ES-I3 (cell line): Measurements from ENCODE around the gene ITGA3.
"Not testable (repeated sequence)": the region's sequence is repeated elsewhere in the genome, so short reads cannot be mapped to it uniquely, and the experiment has no call there.

Experiments used
- H3K36me3 ChIP-seq: 2 replicates; pipeline ENCODE4 v1.6.1; 2013; ENCODE audit warnings: mild to moderate bottlenecking, low read length, control low read depth, moderate library complexity; ENCODE audit not compliant: insufficient read depth
- H3K4me1 ChIP-seq: 2 replicates; pipeline ENCODE4 v1.6.1; 2013; ENCODE audit warnings: mild to moderate bottlenecking, control low read depth, low read length; ENCODE audit not compliant: insufficient read depth
- H3K9ac ChIP-seq: 2 replicates; pipeline ENCODE4 v1.6.1; 2013; ENCODE audit warnings: low read depth, mild to moderate bottlenecking, low read length, moderate library complexity
- H3K9me3 ChIP-seq: 2 replicates; pipeline ENCODE4 v1.6.1; 2013; ENCODE audit warnings: mild to moderate bottlenecking, low read length, moderate library complexity; ENCODE audit not compliant: control insufficient read depth, insufficient read depth

Gene ITGA3

DNA sequence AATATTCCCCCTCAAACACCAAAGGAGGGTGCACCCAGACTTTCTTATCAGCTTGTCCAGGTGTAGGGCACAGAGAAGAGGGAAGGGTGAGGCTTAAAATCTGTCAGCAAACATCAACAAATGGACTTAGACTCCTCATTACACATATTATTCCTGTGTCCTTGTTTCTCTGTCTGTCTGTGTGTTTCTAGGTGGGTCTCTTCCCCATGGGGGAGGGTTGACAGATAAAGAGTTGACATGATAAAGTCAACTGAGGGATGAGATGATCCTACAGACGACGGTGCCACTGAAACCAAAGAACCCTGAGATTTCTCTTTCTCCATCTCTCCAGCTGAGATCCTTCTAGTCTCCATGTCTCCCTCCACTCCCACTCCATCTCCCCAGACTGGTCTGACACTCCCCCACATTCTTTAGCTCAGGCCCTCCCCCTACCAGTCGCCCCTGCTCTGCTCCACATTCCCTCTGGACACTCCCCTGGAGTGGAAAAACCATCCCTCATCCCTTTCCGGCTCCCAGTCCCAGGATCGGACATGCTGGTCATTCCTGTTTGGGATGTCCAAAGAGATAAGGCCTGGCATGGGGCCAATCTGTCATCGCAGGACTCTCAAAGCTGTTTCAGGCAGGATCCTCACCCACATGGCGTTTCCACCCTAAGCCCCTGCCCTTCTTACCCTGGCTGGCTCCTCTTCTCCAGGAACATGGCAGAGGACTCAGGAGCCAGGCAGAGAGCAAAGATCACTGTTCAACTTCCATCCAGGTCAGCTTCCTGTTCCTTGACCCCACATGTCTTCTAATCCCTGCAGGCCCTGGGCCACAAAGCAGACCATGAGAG lies 2.9 kb upstream of the ITGA3 start:
- Histone ChIP-seq H3K36me3 (no peaks in the 10 kb centered on the region), H3K9ac (no peak overlapping the region), H3K9me3 (no peaks in the 10 kb centered on the region), H3K4me1 (peaks cover 62% of the 10 kb centered on the region)

DNA sequence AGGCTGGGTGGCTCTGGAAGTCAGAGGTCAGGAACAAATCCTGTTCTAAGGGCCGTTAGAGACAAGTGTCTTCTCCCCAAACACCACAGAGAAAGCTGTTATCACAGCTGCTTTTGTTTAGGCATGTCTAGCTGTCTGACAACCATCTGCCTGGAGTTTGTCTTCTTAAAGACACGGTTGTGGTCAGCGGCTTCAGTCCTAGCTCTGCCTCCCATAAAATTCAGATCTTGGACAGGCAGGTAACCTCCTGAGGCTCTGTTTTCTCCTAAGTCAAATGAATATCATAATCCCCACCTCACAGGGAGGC lies 2.3 kb upstream of the ITGA3 start:
- H3K4me1 ChIP-seq: peaks cover 59% of the 10 kb centered on the region
- no peaks in the 10 kb centered on the region for H3K9me3 ChIP-seq
- H3K9ac ChIP-seq: no peak overlapping the region
- H3K36me3 ChIP-seq: no peaks in the 10 kb centered on the region

DNA sequence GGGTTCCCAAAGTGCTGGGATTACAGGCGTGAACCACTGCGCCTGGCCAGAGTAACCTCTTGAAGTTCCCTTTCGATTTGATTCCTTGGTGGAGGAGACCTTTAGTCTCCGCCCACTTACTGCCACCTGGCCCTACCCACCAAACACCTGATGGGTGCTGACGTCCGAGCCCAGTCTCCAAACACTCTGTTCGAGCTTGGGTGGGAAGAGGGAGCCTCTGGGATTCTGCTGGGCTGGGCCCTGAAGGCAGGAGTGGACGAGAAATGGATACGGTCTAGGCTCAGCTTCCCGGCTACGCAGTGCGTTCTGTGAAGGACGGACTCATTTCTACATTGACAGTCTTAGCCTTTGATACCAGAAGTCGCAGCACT lies 870 bp upstream of the ITGA3 start:
- peak overlapping the region; percentile 73 for H3K9ac ChIP-seq
- H3K4me1 ChIP-seq: peaks cover 61% of the 10 kb centered on the region
- H3K36me3 ChIP-seq: no peaks in the 10 kb centered on the region
- H3K9me3 ChIP-seq: no peaks in the 10 kb centered on the region

DNA sequence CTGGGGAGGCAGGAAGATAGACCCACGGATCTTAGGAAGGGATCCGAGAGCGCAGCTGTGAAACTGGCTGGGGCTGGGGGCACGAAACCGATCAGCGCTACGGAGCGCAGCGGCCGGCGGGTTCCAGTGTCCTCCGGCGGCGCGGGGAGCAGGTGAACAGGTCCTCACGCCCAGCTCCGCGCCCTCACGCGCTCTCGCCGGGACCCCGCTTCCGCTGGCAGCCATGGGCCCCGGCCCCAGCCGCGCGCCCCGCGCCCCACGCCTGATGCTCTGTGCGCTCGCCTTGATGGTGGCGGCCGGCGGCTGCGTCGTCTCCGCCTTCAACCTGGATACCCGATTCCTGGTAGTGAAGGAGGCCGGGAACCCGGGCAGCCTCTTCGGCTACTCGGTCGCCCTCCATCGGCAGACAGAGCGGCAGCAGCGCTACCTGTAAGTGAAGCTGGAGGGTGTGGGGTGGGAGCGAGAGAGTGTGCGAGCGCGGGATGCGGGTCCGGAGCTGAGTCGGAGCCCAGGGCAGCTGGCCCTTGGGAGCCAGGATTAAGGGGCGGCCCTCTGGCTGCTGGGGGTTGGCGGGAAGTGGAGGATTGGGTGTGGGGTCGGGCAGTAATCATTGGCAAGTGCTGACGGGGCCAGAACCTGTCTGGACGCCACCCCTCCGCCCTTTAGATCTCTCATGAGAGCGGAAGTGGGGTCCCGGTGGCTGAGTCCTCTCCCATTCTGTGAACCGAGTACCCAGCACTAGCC lies 479 bp downstream of the ITGA3 start:
- peaks cover 61% of the 10 kb centered on the region for H3K4me1 ChIP-seq
- H3K9me3 ChIP-seq: no peaks in the 10 kb centered on the region
- peak overlapping the region; percentile 73 for H3K9ac ChIP-seq
- H3K36me3 ChIP-seq: no peaks in the 10 kb centered on the region

DNA sequence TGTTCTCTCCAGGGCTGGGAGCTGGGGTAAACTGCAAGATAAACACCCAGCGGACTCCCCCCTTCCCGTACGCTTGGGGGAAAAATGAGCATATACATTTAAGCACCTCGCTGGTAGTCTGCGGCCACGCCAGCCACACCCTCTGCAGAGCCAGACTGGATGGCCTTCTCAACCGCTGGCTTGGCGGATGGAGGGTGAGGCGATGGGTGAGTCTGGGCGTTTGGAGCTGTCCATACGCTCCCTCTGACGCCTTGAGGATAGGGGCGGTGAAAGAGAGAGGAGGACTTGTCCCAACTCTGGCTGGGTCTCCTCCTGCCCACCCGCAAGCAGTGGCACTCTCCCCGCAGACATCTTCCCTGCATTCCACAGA lies 1.0 kb downstream of the ITGA3 start:
- H3K36me3 ChIP-seq: no peaks in the 10 kb centered on the region
- peaks cover 58% of the 10 kb centered on the region for H3K4me1 ChIP-seq
- H3K9me3 ChIP-seq: no peaks in the 10 kb centered on the region
- H3K9ac ChIP-seq: peak overlapping the region; percentile 73

DNA sequence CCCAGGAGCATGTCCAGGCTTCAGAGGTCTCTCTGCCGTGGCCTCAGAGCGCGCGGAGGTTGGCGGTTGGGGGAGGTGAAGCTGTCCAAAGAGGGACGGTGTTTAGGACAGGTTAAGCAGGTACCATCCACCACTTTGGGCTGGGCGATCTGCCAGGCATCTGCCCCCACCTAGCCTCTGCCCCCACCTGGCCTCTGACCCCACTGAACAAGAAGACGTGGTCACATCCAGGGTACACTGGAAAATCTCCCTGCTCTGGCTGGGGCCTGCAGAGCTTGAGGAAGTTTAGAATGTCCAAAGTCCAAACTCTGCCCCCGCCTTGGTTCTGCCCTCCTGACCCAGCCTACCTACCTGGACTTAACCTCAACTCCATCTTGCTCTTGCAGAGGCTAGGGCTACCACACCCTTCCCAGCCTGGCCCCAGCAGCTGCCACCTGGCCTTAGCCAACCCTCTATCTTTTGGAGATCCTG lies 1.6 kb downstream of the ITGA3 start:
- Histone ChIP-seq H3K36me3 (no peaks in the 10 kb centered on the region), H3K4me1 (peaks cover 57% of the 10 kb centered on the region), H3K9me3 (no peaks in the 10 kb centered on the region), H3K9ac (peak overlapping the region; percentile 73; the same call in 1 of the 2 replicates)

DNA sequence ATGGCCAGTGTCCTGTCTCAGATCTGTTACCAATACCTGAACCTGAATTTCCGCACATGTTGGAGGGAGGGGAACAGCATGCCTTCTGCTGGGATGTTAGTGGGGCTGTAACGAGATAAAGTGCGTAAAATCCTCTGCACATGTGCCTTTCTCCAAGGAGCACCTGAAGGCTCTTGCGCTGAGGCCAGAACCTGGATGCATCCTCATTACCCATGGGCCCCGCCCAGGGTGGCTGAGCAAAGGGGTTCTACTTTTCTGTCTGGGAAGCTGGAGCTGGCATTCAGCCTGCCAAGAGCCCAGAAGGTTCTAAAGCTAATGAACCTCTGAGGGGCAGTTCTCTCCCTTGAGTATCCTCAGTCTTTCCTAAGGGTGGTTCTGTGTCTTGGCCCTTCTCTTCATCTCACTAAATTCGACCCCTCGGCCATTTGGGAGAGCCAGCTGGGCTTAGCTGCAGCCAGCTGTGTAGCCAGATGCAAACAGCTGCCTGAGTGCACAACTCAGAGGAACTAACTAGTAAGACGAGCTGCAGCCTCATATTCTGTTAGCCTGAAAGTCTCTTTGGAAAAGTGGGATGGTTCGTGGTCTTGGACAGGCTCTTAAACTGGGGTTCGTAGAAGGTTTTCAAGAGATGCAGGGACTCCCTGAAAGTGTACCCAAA lies 2.5 kb downstream of the ITGA3 start:
- Histone ChIP-seq H3K9me3 (no peaks in the 10 kb centered on the region), H3K9ac (no peak overlapping the region), H3K4me1 (peaks cover 53% of the 10 kb centered on the region), H3K36me3 (no peaks in the 10 kb centered on the region)

DNA sequence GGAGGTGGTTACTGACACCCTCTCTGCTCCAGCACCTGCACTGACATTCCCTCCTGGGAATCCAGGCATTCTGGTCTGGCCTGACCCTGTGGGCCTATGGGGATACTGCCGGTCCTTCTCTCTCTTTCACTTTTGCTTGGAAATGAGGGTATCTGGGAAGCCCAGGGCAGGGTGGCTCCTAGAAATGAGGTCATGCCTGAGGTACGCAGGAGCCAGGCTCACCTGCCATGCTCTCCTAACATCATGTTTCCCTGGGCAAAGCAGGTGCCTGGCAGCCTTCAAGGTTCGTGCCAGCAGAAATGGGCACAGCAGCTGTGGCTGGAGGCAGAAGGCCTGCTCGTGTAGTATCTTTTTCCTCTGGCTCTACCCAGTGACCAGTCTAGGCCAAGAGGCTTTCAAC lies 3.3 kb downstream of the ITGA3 start:
- Histone ChIP-seq H3K9ac (no peak overlapping the region), H3K4me1 (peaks cover 56% of the 10 kb centered on the region), H3K9me3 (no peaks in the 10 kb centered on the region), H3K36me3 (no peaks in the 10 kb centered on the region)

DNA sequence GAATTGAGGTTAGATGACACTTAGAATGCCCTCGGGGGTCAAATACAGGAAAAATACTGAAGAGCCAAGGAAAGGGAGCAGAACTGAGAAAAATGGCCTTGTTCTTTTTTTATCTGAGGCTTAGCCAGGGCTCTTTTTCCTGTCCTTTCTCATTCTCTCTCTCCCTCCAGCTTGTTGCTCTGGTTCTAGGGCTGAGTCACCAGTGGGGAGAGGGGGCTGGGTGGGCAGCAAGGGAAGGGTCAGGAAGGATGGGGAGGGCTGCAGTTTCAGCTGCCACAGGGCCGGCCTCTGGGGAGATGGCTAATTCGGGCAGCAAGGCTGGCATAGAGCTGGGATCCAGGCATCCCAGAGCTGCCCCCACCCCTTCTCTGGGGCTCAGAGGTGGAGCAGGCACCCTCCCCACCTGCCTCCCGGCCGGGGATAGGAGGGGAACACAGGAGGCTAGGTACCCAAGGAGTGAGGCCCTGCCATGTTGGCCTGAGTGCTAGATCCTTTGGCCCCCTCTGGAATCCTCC lies 3.9 kb downstream of the ITGA3 start:
- Histone ChIP-seq H3K36me3 (no peaks in the 10 kb centered on the region), H3K9ac (no peak overlapping the region), H3K4me1 (peaks cover 61% of the 10 kb centered on the region), H3K9me3 (no peaks in the 10 kb centered on the region)

DNA sequence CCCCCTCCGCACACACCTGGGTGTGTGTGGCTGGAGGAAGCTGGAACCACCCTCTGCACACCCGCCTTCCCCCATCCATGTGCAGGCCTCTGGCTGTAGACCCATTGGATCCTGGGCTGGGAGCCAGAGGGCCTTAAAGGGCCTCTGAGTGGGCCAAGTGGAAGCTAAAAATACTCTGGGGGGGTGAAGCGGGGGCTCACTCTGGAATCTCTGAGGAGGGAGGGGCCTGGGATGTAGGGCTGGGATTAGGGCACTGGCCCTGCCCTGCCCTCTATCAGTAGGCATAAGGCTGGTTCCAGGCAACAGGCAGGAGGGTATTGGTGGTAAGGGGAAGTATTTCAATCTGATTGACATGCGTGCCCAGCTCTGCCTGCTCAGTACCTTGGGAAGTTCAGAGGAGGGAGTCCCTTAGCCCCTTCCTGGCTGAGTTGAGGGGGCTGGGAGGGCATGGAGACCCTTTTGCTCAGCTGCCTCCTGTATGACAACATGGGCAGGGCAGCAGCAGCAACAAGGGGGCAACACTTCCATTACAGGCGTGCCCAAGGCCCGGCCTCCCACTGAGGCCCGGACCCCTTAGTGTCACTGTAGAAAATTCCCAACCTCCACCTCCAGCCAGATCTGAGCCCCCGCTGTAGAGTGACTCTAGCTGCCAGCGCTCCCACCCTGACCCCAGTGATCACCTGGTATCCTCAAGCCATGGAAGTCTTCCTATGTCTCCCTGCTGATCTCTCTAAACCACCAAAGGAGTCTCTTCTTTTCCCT lies 5.2 kb downstream of the ITGA3 start:
- 0 out of 2 replicates have a peak, but pooled peaks cover 2% of the 10 kb centered on the region for H3K36me3 ChIP-seq
- no peaks in the 10 kb centered on the region for H3K9me3 ChIP-seq
- H3K9ac ChIP-seq: no peak overlapping the region
- H3K4me1 ChIP-seq: peaks cover 64% of the 10 kb centered on the region

DNA sequence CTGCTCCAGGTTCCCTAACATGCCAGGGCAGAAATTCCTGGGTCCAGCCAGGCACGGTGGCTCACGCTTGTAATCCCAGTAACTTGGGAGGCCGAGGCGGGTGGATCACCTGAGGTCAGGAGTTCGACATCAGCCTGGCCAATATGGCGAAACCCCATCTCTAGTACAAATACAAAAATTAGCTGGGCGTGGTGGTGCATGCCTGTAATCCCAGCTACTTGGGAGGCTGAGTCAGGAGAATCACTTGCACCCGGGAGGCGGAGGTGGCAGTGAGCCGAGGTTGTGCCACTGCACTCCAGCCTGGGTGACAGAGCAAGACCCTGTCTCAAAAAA lies 5.8 kb downstream of the ITGA3 start:
- not testable (repeated sequence) for H3K36me3 ChIP-seq, H3K9ac ChIP-seq, H3K9me3 ChIP-seq
- H3K4me1 ChIP-seq: peaks cover 64% of the 10 kb centered on the region

DNA sequence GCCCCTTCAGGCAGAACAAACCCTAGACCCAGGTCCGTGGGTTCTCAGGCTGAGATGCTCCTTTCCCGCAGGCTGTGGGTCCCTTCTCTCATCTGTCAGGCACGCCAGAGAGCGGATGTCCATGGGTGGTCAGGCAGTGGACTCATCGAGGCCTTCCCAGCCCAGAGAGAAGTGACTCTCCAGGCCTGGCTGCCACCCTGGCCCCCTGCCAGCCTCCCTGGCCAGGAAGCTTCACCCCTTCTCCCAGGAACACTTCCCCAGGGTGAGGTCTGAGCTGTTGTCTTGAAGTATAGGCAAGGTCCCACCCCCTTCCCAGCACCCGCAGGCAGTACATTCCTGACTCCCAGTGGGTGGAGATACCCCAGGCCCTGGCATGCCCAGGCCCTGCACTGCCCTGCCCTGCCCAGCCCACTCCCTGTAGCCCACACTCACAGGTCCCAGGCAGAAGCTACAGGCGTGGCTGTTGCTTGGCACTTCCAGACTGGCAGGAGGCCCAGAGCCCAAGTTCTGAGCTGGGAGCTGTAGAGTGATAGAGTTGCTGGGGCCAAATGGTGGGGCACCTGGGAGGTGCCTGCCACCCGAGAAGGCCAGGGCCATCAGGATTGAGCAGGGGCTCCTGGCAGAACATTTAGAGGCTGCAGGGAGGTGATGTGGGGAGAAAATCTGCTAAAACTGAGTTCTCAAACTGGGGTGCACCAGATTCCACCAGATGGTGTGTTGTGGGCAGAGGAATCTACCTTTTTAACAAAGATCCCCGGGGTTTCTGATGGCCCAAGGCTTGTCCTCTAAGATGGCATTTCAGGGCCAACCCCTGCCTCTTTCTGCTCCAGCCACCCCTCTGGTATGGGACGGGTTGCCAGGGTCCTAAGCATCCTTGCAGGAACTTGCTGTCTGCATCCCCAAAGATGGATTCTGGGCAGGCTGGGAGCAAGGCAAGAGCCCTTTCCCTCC lies 6.7 kb downstream of the ITGA3 start:
- Histone ChIP-seq H3K36me3 (peaks cover 3% of the 10 kb centered on the region; the same call in 1 of the 2 replicates), H3K9me3 (no peaks in the 10 kb centered on the region), H3K4me1 (peaks cover 59% of the 10 kb centered on the region), H3K9ac (no peak overlapping the region)

DNA sequence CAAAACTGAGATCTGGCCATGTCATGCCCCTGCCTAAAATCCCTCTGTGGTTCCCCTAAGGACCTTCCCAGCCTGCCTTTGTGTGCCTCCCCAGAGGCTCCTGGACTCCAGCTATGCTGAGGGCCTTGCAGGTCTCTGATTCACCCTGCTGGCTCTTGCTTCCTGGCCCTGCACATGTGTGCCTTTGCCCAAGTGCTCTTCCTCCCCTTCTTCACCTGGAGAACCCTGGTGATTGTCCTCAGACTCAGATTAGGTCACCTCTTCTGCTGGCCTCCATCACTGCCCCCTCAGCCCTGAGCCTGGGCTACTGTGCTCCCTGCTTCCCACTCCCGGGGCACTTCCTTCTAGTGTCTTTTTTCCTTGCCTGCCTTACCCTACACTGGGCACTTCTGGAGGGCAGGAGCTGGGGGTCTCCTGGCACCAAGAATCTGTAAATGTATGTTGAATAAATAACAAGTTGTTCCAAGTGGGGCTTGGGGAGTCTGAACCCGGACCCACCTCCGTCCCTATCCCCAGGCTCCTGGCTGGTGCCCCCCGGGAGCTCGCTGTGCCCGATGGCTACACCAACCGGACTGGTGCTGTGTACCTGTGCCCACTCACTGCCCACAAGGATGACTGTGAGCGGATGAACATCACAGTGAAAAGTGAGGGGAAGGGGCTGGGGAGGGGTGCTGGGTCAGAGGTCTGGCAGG lies 7.8 kb downstream of the ITGA3 start:
- Histone ChIP-seq H3K36me3 (peaks cover 9% of the 10 kb centered on the region; the same call in 1 of the 2 replicates), H3K9me3 (no peaks in the 10 kb centered on the region), H3K9ac (no peak overlapping the region), H3K4me1 (peaks cover 54% of the 10 kb centered on the region)
